Lower leg skin (tissue), 3 donors: Measurements from ENCODE around the gene ERCC2.

ENCODE experiments used
- POLR2A ChIP-seq, 2 donors: fragments of 450-650 bp; IDR thresholded peaks; one replicate each; pipeline ENCODE4 v1.6.1; 2016 to 2017; ENCODE audit warnings: antibody characterized with exemption in 2 of 2, mild to moderate bottlenecking in 1 of 2, moderate library complexity in 1 of 2
- TF ChIP-seq, protein P1 (sequence below), 3 donors: fragments of 450-650 bp; IDR thresholded peaks; one replicate each; pipeline ENCODE4 v1.5.1; 2016; ENCODE audit warnings: antibody characterized with exemption in 3 of 3, mild to moderate bottlenecking in 3 of 3, moderate library complexity in 2 of 3

GRCh38 chr19:45403272-45403671 lies 32.9 kb upstream of the ERCC2 start:
- TF ChIP-seq, protein P1, sequence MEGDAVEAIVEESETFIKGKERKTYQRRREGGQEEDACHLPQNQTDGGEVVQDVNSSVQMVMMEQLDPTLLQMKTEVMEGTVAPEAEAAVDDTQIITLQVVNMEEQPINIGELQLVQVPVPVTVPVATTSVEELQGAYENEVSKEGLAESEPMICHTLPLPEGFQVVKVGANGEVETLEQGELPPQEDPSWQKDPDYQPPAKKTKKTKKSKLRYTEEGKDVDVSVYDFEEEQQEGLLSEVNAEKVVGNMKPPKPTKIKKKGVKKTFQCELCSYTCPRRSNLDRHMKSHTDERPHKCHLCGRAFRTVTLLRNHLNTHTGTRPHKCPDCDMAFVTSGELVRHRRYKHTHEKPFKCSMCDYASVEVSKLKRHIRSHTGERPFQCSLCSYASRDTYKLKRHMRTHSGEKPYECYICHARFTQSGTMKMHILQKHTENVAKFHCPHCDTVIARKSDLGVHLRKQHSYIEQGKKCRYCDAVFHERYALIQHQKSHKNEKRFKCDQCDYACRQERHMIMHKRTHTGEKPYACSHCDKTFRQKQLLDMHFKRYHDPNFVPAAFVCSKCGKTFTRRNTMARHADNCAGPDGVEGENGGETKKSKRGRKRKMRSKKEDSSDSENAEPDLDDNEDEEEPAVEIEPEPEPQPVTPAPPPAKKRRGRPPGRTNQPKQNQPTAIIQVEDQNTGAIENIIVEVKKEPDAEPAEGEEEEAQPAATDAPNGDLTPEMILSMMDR (IDR thresholded peaks at IDR 0.05) = no peak
- no peak for TF ChIP-seq POLR2A (IDR thresholded peaks at IDR 0.05)
